ENCODE data around the gene MREG.

DNA sequence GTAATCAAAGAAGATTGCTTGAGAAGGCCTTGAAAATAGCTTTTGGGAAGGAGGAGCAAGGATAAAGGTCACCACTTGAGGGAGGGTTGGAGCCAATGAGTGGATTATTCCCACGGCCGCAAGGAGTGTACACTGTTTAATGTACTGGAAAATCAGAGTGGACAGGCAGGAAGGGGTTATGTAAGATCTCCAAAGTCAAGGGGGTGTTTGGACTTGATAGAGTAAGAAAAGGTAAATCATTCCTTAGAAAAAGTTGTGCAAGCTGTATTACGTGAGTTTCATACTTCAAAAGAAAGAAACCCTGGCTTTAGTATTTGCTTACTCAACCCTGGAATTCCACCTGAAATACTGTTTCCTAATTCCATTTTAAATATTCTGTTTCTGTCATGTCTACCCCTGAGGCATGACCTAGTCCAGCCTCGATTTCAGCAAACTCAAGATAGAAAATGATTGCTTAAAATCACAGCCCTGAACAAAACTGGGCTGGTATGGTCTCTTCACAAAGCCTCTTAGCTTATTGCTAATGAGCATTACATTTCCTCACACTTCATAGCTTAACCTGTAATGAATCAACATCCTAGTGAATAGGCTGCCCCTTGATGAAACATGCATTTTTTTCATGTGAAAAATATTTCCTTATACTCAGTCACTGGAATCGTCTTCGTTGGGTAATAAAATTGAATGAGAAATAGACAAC lies 1.1 kb downstream of the MREG start:
- TF ChIP-seq, protein P1, sequence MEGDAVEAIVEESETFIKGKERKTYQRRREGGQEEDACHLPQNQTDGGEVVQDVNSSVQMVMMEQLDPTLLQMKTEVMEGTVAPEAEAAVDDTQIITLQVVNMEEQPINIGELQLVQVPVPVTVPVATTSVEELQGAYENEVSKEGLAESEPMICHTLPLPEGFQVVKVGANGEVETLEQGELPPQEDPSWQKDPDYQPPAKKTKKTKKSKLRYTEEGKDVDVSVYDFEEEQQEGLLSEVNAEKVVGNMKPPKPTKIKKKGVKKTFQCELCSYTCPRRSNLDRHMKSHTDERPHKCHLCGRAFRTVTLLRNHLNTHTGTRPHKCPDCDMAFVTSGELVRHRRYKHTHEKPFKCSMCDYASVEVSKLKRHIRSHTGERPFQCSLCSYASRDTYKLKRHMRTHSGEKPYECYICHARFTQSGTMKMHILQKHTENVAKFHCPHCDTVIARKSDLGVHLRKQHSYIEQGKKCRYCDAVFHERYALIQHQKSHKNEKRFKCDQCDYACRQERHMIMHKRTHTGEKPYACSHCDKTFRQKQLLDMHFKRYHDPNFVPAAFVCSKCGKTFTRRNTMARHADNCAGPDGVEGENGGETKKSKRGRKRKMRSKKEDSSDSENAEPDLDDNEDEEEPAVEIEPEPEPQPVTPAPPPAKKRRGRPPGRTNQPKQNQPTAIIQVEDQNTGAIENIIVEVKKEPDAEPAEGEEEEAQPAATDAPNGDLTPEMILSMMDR (conservative IDR thresholded peaks at IDR 0.05; ENCODE audit: low read depth, low read length), result no peak
- TF ChIP-seq EZH2 (IDR thresholded peaks at IDR 0.05; ENCODE audit: borderline replicate concordance, low read depth, low read length, poor library complexity, severe bottlenecking), result no peak
